Psoas muscle (tissue), 8 donors: Measurements from ENCODE around the gene RAPGEF4. TPM values are rescaled to one million over a fixed set of nuclear protein-coding genes. Genes with fewer than 3 reads are reported as not detected.

ENCODE experiments used
- ATAC-seq, 4 donors: fragments of 200-7000 bp; cut with Tn5 transposase; one replicate each; pipeline ENCODE4 v1.9.1; 2020; ENCODE audit warnings: moderate library complexity in 3 of 4, mild to moderate bottlenecking in 2 of 4
- DNase-seq, 2 donors: peaks; one replicate each; pipeline ENCODE4 v3.0.0-alpha.2; 2020
- H3K27ac ChIP-seq: fragments of 200-600 bp; one replicate; pipeline ENCODE4 v1.8.0; 2022
- H3K27me3 ChIP-seq, 3 donors: fragments of 200-600 bp in 1 of 3; one replicate each; pipeline versions ENCODE4 v1.6.1 to v1.8.0; 2013 to 2022; ENCODE audit warnings: low read length in 2 of 3, mild to moderate bottlenecking in 2 of 3, moderate library complexity in 1 of 3; ENCODE audit not compliant: insufficient read depth in 3 of 3
- H3K36me3 ChIP-seq, 2 donors: fragments of 200-600 bp in 1 of 2; one replicate each; pipeline versions ENCODE4 v1.6.1 to v1.8.0; 2013 to 2022; ENCODE audit warnings: low read depth in 1 of 2, mild to moderate bottlenecking in 1 of 2, moderate library complexity in 1 of 2; ENCODE audit not compliant: insufficient read depth in 1 of 2
- H3K4me1 ChIP-seq: fragments of 200-600 bp; one replicate; pipeline ENCODE4 v1.8.0; 2022
- H3K4me3 ChIP-seq: fragments of 200-600 bp; one replicate; pipeline ENCODE4 v1.8.0; 2022; ENCODE audit warnings: mild to moderate bottlenecking
- H3K9me3 ChIP-seq: fragments of 200-600 bp; one replicate; pipeline ENCODE4 v1.8.0; 2022
- CTCF ChIP-seq: fragments of 200-600 bp; IDR thresholded peaks from one replicate; pipeline ENCODE4 v1.8.0; 2022; ENCODE audit warnings: antibody characterized with exemption
- WGBS, 3 donors: extraction: QIAGEN DNeasy Blood & Tissue Kit; methylation state at CpG; one replicate each; pipeline versions ENCODE4 v1.1.6 to v1.1.7; 2013; 5-methylcytosine and 5-hydroxymethylcytosine counted together
- intact Hi-C, 2 donors: fragments of 100-400 bp; cut with DNase I; formaldehyde crosslinking; loops; one replicate each; pipeline versions ENCODE4 v1.11.0 to v1.14.2; 2022
- polyA plus RNA-seq, 3 donors: library from polyadenylated mRNA; stranded (reverse); fragments of 200-250 nt; gene quantifications; one replicate each; pipeline ENCODE4 v1.2.3, GENCODE V29; 2013
- total RNA-seq, 4 donors: library from RNA; stranded (reverse); fragmentation: NEBNext Ultra II Directional in 2 of 4; extraction: Animal tissue kit (Norgen Biotek cat#: 25700) in 2 of 4; gene quantifications; one replicate each; pipeline versions ENCODE4 v1.2.1 to v1.2.4, GENCODE V29; 2021 to 2023
- donor health status: healthy with polysubstance abuse.
- donor health status: DM: no; HTN: no; CAD: no; lungs with moderate emphysema.
- donor health status: Bipolar disorder and iron deficiency.
- donor health status: healthy.
- donor health status: DM: yes; HTN: yes; CAD: no.
- donor health status: DM: no; HTN: no; CAD: no.
- donor health status: DM: no; HTN: no; CAD: no.
- donor health status: DM: yes; HTN: yes; CAD: no.

The RAPGEF4 gene
- total and polyA plus RNA-seq, 7 donors: 0.61 to 2.0 (median 0.92) TPM

DNA sequence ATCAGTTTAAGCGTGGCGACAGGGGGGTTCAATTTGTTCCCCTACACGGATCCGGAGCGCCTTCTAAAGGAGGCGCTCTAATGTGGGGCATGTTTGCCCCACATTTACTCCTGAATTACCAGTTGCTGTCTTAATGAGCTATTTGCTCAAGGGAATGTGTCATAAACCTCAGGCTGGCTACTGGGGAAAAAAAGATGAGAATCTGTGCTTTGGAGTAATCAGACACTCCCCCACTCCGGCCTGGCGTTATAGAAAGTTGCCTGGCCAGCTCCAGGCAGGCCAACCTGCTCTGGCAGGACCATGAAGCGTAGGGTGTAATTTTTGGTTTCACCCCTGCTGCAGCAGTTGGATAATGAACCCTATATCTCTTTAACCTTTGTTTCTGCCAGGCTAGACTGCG, 309.0 kb downstream of the RAPGEF4 start:
- intact Hi-C loops: no loop called here
- no peaks in the 10 kb centered on the region for H3K9me3 ChIP-seq
- no peak overlapping the region for H3K27ac ChIP-seq
- 86 to 96% (median 89%) methylated on average over 10 of the region's 10 CpGs for WGBS, 3 donors
- no peak for TF ChIP-seq CTCF
- DNase-seq (no peak), ATAC-seq (no peak)
- peaks cover 21% of the 10 kb centered on the region for H3K4me1 ChIP-seq
- H3K4me3 ChIP-seq: no peak overlapping the region
- H3K36me3 ChIP-seq: no peaks in the 10 kb centered on the region
- no peaks in the 10 kb centered on the region for H3K27me3 ChIP-seq

DNA sequence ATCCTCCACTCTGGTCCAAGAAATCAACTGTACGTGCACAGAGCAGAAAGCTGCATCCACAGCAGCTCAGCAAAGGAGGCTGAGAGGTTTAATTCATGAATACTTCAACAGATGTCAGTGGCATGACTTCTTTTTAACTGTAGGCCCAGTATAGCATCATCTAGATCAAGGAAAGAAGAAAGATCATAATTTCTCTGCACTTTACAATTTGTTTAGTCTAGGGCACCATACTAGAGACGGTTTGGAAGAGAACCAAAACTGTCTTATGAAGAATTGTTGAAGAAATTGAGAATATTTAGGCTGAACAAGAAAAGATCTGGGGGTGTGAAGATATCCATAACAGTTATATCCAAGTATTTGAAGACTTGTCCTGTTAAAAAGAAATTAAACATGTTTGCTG, 309.5 kb downstream of the RAPGEF4 start:
- 88 to 93% (median 92%) methylated on average over 2 of the region's 2 CpGs for WGBS, 3 donors
- H3K36me3 ChIP-seq: no peaks in the 10 kb centered on the region
- intact Hi-C loops: no loop called here
- no peak for DNase-seq
- no peak overlapping the region for H3K4me3 ChIP-seq
- H3K27ac ChIP-seq: no peak overlapping the region
- H3K9me3 ChIP-seq: no peaks in the 10 kb centered on the region
- no peak for TF ChIP-seq CTCF
- H3K27me3 ChIP-seq: no peaks in the 10 kb centered on the region
- peaks cover 26% of the 10 kb centered on the region for H3K4me1 ChIP-seq
- ATAC-seq: no peak

- H3K36me3 ChIP-seq: no peaks in the 10 kb centered on the region
- DNase-seq (no peak), ATAC-seq (peak; percentile 11 to 32 (median 21))
- H3K27ac ChIP-seq: peak overlapping the region; percentile 79
- H3K4me1 ChIP-seq: peaks cover 21% of the 10 kb centered on the region
- no peaks in the 10 kb centered on the region for H3K9me3 ChIP-seq
- H3K4me3 ChIP-seq: no peak overlapping the region
- no peak for TF ChIP-seq CTCF
- H3K27me3 ChIP-seq: no peaks in the 10 kb centered on the region
- 88 to 95% (median 92%) methylated on average over 3 of the region's 3 CpGs for WGBS, 3 donors
- intact Hi-C loops: no loop called here
Measured at GRCh38 chr2:173048522-173048896, 312.9 kb downstream of the RAPGEF4 start.

DNA sequence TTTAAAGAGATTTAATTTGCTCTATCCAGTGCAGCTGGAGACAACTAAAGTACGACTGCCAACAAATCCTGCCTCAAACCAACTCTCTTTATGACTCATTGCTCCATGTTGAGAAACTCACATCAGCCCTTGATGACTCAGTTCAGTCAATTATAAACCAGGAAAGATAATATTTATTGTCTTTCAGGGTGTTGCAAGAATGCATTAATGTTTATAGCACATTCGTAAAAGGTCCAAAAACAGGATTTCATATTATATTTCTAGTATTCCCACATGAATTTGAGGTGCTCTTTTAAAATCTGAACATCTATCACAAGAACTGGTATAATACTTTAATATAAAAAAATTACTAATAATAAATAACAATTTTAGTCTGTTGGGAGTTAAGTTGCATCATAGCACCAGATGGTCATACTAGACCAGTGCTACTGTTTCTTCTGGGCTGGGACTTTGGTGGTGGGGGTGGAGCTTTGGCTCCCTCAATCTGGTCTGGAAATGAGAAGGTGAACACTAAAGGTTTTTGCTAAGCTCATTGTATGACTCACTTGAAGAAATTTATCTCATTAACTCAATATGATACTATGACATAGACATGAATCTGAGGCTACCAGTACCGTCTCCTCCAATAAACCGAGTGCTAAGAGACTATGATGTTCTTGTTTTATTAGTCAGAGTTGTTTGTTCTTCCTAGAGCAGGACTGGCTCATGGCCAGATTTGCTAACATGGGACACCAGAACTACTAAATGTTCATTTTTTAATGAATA, 313.4 kb downstream of the RAPGEF4 start:
- TF ChIP-seq CTCF: no peak
- 10 to 40% (median 12%) methylated on average over 4 of the region's 4 CpGs for WGBS, 3 donors

GRCh38 chr2:173049831-173050230, 314.2 kb downstream of the RAPGEF4 start:
- ATAC-seq: no peak
- no peak for TF ChIP-seq CTCF

More for the DNA sequence above, 313.4 kb downstream of the RAPGEF4 start:
- peak overlapping the region; percentile 79 for H3K27ac ChIP-seq
- H3K36me3 ChIP-seq: no peaks in the 10 kb centered on the region
- intact Hi-C loops: loop anchor here in 1 of 2 donors (1.0 kb wide), 1 partner anchor 26 kb away; the partner anchor contains the start of gene MAP3K20
- no peaks in the 10 kb centered on the region for H3K27me3 ChIP-seq
- H3K4me1 ChIP-seq: peaks cover 18% of the 10 kb centered on the region
- DNase-seq (peak; percentile 85 to 92), ATAC-seq (peak; percentile 97 to 98 (median 97))
- H3K4me3 ChIP-seq: no peak overlapping the region
- H3K9me3 ChIP-seq: no peaks in the 10 kb centered on the region

More at GRCh38 chr2:173049831-173050230, 314.2 kb downstream of the RAPGEF4 start:
- no peak overlapping the region for H3K4me3 ChIP-seq
- WGBS, 3 donors: 77 to 80% (median 79%) methylated on average over 3 of the region's 3 CpGs
- H3K4me1 ChIP-seq: peaks cover 18% of the 10 kb centered on the region
- no peaks in the 10 kb centered on the region for H3K9me3 ChIP-seq
- H3K36me3 ChIP-seq: no peaks in the 10 kb centered on the region
- no peaks in the 10 kb centered on the region for H3K27me3 ChIP-seq
- no peak for DNase-seq
- peak overlapping the region; percentile 79 for H3K27ac ChIP-seq
- intact Hi-C loops: loop anchor here in 1 of 2 donors (1.0 kb wide), 1 partner anchor 25 kb away; the partner anchor contains the start of gene MAP3K20
